HepG2 (cell line): ENCODE data around the gene MSX2.

Experiments used
- CBX5 ChIP-seq: sonication (generic); formaldehyde crosslinking; IDR thresholded peaks from 2 replicates; pipeline ENCODE4 v1.4.0; 2020; ENCODE audit warnings: missing genetic modification reagents, borderline replicate concordance
- CTCF ChIP-seq: sonication (generic); formaldehyde crosslinking; IDR thresholded peaks from 2 replicates; pipeline ENCODE4 v1.5.0; 2020; ENCODE audit warnings: mild to moderate bottlenecking, missing genetic modification reagents, moderate library complexity
- ETV6 ChIP-seq: sonication (generic); formaldehyde crosslinking; conservative IDR thresholded peaks from 2 replicates; pipeline ENCODE4 v1.4.0; 2020; ENCODE audit warnings: missing genetic modification reagents
- EZH2 ChIP-seq: conservative IDR thresholded peaks from 2 replicates; pipeline ENCODE4 v1.6.1; 2012; ENCODE audit warnings: mild to moderate bottlenecking, low read depth, low read length, moderate library complexity
- KLF16 ChIP-seq, 2 experiments: sonication (generic) in 1 of 2; formaldehyde crosslinking in 1 of 2; IDR thresholded peaks; 2 replicates each; pipeline versions ENCODE4 v1.6.1 to v1.8.0; 2016 to 2023; ENCODE audit warnings: missing genetic modification reagents in 2 of 2, missing compliant biosample characterization in 1 of 2
- NFYB ChIP-seq: sonication (generic); formaldehyde crosslinking; IDR thresholded peaks from 2 replicates; pipeline ENCODE4 v1.4.0; 2020; ENCODE audit warnings: missing genetic modification reagents
- POLR2A ChIP-seq, 2 experiments: IDR thresholded peaks; 2 replicates each; pipeline ENCODE4 v1.6.1; 2011; ENCODE audit warnings: low read depth in 2 of 2, low read length in 2 of 2, mild to moderate bottlenecking in 1 of 2, moderate library complexity in 1 of 2; ENCODE audit not compliant: insufficient read depth in 1 of 2
- SAP130 ChIP-seq: IDR thresholded peaks from 2 replicates; pipeline ENCODE4 v1.6.1; 2016; ENCODE audit warnings: low read depth
- SKIL ChIP-seq: sonication (generic); formaldehyde crosslinking; IDR thresholded peaks from 2 replicates; pipeline ENCODE4 v1.8.0; 2022; ENCODE audit warnings: missing genetic modification reagents, mild to moderate bottlenecking, moderate library complexity, borderline replicate concordance
- TAF1 ChIP-seq: sonication (generic); formaldehyde crosslinking; IDR thresholded peaks from 2 replicates; pipeline ENCODE4 v1.4.0; 2020; ENCODE audit warnings: missing genetic modification reagents
- UBTF ChIP-seq: sonication (generic); formaldehyde crosslinking; IDR thresholded peaks from 2 replicates; pipeline ENCODE4 v1.4.0; 2020; ENCODE audit warnings: mild to moderate bottlenecking, missing genetic modification reagents
- ZFP1 ChIP-seq: IDR thresholded peaks from 2 replicates; pipeline ENCODE4 v1.6.1; 2016
- ZNF18 ChIP-seq: sonication (generic); formaldehyde crosslinking; IDR thresholded peaks from 2 replicates; pipeline ENCODE4 v1.8.0; 2022; ENCODE audit warnings: mild to moderate bottlenecking, missing genetic modification reagents; ENCODE audit not compliant: insufficient replicate concordance
- ZNF646 ChIP-seq: sonication (generic); formaldehyde crosslinking; IDR thresholded peaks from 2 replicates; pipeline ENCODE4 v1.9.0; 2021; ENCODE audit warnings: mild to moderate bottlenecking, missing genetic modification reagents

- TF ChIP-seq UBTF (CRISPR knock-in tag) (no peak), TAF1 (CRISPR knock-in tag) (no peak), ZNF646 (CRISPR knock-in tag) (no peak), ZFP1 (CRISPR knock-in tag) (no peak), ETV6 (CRISPR knock-in tag) (no peak), ZNF18 (CRISPR knock-in tag) (no peak), EZH2 (no peak), POLR2A (IDR thresholded peaks at IDR 0.05; ENCODE audit: insufficient read depth in 1 of 2, low read depth in 2 of 2, low read length in 2 of 2) (no peak), KLF16 (CRISPR knock-in tag; IDR thresholded peaks at IDR 0.05) (no peak), NFYB (CRISPR knock-in tag) (no peak), CTCF (CRISPR knock-in tag) (no peak), SAP130 (no peak), CBX5 (CRISPR knock-in tag) (no peak), SKIL (no peak)
Measured at GRCh38 chr5:174724484-174725260, at the start of gene MSX2.
